SKM-1 (cell line): ENCODE measurements around the gene BABAM2.
"Not testable (repeated sequence)": the region's sequence is repeated elsewhere in the genome, so short reads cannot be mapped to it uniquely, and the experiment has no call there.

Experiments
- DNase-seq: peaks from one replicate; lab custom pipeline; 2025; ENCODE audit not compliant: unreplicated experiment; lab: John Stamatoyannopoulos, UW

The BABAM2 gene

DNA sequence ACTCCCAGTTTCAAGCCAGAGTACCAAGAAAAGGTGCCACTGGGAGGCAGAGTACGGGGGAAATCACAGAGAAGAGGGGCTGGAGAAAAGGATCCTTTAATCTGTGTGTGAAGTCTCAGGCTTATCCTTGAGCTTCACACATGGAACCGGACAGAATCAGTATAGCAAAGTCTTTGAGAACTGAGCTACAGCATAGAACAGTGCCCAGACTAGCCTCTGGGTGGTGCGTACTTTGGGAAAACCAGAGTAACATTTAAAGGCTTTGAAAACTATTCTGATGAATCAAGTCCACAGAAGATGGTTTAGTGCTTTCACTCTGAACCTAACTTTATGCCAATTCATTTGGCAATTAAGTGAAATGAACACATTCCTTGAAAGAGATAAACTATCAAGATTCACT lies 83.1 kb downstream of the BABAM2 start:
- DNase-seq, result no peak

GRCh38 chr2:27976308-27976707 lies 85.8 kb downstream of the BABAM2 start:
- DNase-seq, result no peak

GRCh38 chr2:27977731-27978312 lies 87.3 kb downstream of the BABAM2 start:
- DNase-seq, result no peak

DNA sequence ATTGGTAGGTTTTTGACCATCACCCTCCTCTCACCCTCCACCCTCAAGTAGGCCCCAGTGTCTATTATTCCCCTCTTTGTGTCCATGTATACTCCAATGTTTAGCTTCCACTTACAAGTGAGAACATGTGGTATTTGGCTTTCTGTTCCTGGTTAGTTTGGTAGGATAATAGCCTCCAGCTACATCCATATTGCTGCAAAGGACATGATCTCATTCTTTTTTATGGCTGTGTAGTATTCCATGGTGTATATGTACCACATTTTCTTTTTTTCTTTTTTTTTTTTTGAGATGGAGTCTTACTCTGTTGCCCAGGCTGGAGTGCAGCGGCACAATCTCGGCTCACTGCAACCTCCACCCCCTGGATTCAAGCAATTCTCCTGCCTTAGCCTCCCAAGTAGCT lies 88.2 kb downstream of the BABAM2 start:
- DNase-seq, result not testable (repeated sequence)

DNA sequence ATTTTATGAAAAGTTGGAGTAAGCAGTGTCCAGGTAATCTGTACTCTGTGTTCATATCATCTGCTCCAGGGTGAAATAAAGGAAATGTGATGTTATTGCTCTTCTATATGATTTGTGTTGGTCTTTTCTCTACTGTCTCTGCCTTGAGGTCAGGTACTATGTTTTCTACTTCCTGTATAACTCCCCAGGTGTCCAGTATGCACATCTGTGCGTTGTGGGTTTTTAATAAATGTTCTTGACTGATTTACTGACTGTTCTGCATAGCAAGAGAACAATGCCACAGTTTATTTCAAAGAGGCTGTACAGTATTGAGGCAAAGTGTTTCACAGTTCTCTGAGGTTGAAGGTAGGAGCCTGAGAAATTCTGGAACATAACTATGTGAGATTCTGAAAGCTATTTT lies 89.7 kb downstream of the BABAM2 start:
- no peak for DNase-seq

DNA sequence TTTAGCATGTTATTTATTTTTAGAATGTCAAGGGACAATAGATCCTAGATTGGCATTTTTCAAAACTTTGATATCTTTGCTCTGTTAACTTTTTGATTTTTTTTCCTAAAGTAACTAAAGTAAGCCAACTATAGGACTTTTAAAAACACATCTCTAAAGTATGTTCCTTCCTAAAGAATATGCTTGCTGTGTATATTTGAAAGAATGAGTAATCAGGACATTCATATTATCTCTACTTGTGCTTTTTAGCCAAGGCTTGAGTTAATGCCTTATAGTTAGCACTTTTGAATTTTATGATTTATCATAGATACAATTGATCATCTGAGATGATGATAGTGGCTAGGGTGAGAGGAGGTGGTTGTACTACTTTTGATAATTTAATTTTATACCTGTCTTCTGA lies 93.6 kb downstream of the BABAM2 start:
- DNase-seq, result no peak

DNA sequence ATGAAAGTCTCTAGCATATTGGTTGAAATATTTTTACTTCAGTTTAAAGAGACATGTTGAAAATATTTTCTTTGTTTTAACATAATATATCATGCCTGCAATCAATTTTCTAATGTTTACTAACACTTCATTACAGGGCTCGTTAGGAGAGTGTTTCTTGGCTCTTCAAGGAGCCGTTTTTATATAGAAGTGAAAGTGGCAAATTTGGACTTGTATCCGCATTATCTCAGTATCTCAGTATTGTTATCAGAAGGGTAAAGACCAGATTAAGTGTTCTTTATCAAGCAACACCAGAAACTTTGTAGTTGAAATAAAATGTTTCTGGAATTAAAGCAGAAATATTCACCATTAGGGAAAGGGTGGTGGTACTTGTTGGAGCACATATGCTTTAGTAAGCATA lies 97.8 kb downstream of the BABAM2 start:
- DNase-seq, result no peak

GRCh38 chr2:27988718-27989117 lies 98.2 kb downstream of the BABAM2 start:
- no peak for DNase-seq

GRCh38 chr2:27989149-27989548 lies 98.6 kb downstream of the BABAM2 start:
- DNase-seq, result no peak

DNA sequence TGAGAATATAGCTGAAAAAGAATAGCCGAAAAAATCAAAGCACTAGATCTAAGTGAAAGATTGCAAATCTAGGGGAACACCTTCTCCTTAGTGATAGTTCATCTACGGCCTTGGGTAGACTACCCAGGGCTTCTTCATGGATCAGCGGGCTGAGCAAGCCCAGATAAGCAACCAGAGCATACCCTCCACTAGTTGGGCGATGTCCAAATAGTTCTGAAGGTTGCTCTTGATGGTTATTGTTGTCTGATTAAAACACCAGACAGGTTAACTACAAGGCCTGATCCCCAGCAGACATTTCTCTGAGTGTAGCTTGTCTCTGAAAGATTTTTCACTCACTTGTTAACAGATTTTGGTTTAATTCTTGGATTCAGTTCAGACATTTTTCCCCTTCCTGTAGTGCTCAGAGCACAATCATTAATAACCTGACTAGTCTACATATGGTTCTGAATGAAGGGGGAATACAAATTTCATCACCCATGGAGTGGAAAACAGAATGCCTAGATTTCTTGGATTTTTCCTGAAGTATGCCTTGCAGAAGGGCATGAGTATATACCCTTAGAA lies 99.6 kb downstream of the BABAM2 start:
- no peak for DNase-seq

GRCh38 chr2:27991146-27991545 lies 100.6 kb downstream of the BABAM2 start:
- no peak for DNase-seq

- no peak for DNase-seq
Observed at GRCh38 chr2:27992787-27993401, 102.4 kb downstream of the BABAM2 start.

DNA sequence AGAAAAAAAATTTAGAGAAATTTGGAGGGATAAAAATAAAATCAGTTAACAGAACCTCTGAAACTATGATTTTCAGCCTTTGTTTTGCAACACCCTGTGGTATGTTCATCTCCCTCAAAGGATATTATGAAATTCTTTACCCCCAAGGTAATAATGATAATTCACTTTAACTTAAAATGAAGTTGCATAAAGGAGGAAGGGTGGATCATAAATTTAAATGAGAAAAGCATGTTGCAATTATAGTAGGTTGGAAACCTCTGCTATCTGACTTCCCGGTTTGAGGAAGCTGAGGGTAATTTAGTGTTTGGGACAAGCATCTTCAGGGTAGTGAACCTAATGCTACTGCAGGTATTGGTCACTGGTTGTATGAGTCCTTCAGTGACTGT lies 102.9 kb downstream of the BABAM2 start:
- peak; percentile 46 for DNase-seq

- no peak for DNase-seq
Observed at GRCh38 chr2:27993950-27994728, 103.6 kb downstream of the BABAM2 start.

- no peak for DNase-seq
Observed at GRCh38 chr2:27996156-27996922, 105.8 kb downstream of the BABAM2 start.

DNA sequence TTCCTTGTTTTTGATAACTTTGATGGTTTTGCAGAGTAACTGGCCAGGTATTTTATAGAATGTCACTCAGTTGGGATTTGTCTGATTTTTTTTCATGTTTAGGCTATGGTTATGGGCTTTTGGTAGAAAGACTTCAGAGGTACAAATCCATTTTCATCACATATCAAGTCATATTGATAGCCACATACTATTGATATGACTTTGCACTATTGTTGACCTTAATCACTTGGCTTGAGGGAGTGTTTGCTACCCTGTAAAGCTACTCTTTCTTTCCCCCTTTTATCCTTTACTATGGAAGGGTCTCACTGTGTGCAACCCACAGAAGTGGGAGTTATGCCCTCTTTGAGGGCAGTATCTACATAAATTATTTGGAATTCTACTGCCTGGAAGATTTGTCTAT lies 109.8 kb downstream of the BABAM2 start:
- no peak for DNase-seq

DNA sequence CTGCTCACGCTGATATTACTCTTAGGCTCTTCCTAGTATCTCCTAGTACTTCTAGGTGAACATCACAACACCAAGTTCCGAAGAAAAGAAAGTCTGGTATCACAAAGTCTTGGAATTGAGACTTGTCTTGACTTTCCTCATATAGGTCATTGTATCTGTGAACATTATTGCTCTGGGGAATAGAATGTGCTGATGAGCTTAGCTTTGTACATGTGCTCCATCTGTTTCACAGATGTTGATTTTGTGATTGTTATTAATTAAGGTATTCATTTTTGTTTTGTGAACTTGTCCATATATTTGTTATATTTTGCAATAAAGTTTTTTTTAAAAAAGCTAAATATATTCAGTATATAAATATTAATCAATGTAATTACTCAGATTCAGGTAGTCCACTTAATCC lies 111.7 kb downstream of the BABAM2 start:
- no peak for DNase-seq

GRCh38 chr2:28004086-28004485 lies 113.6 kb downstream of the BABAM2 start:
- DNase-seq, result no peak

DNA sequence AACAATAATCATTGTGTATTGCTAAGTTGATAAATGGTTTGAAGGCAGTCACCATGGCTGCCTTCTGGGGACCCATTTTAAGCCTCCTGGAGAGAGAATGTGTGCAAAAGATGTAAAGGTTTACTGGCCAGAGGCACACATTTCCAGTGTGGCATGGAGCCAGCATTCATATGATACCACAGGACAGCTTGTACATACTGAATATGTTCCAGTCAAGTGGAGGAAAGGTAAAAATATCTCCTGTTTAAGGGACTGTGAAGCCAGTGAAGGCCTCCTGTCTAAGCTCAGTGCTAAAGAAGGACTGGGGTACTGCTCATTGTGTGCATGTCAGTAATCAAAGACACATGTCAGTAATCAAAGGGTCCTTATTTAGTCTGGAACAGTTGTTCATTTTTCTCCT lies 119.2 kb downstream of the BABAM2 start:
- no peak for DNase-seq

- DNase-seq, result no peak
Observed at GRCh38 chr2:28011322-28011737, 120.8 kb downstream of the BABAM2 start.

DNA sequence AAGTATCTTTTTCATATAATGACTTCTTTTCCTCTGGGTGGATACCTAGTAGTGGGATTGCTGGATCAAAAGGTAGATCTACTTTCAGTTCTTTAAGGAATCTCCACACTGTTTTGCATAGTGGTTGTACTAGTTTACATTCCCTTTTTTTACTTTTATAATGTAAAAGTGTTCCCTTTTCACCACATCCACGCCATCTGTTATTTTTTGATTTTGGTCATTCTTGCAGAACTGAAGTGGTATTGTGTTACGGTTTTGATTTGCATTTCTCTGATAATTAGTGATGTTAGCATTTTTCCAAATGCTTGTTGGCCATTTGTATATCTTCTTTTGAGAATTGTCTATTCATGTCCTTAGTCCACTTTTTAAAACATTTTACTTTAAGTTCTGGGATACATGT lies 127.9 kb downstream of the BABAM2 start:
- not testable (repeated sequence) for DNase-seq
